ENCODE results near the gene PCDHGA4. TPM values are rescaled to one million over a fixed set of nuclear protein-coding genes. Genes with fewer than 3 reads are reported as not detected.

The PCDHGA4 gene
- total and polyA plus RNA-seq, 2 donors (not counting 1 experiment from before 2014, with no cell fraction given): 0.13 to 1.1 TPM

DNA sequence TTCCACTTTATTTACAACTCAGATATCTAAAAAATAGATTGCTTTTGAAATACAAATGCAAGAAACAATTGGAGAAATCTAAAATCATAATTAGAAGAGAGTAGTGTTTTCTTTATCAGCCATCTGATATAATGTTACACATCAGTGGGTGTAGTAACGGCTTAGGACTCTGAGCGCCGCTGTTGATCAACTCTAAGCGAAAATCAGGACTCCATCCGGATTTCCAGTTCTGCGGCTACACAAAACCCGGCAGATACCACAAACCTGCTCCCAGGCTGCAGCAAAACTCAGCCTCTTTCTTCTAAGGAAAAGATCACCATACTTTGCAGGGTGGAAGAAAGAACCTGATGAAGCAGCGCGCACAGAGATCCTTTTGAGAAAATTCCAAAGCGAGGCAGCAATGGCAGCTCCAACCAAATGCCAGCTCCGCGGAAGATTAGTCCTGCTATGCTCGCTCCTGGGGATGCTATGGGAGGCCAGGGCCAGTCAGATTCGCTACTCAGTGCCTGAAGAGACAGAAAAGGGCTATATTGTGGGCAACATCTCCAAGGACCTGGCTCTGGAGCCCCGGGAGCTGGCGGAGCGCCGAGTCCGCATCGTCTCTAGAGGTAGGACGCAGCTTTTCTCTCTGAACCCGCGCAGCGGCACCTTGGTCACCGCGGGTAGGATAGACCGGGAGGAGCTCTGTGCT lies 47.9 kb downstream of the PCDHGA4 start, which contains the start of gene PCDHGA9:
Gene PCDHGA9, plus strand, starts transcription at position 226 of the 691 bp plus-strand sequence. Its CDS starts 175 bp downstream, at position 401.
- no peak within 1 kb of the TSS for H3K27ac Mint-ChIP-seq
- ChIA-PET POLR2A (no interaction called here), CTCF (interaction anchor here (0.8 to 1.8 kb wide), 7 partner anchors 10 to 164 kb away, joined by 3 to 7 read pairs (median 4); partner anchors contain the start of genes PCDHGA10, PCDHGA12 and PCDHGB7)
- ATAC-seq (ENCODE audit: low read depth) (no peak), DNase-seq (peak; percentile 25)
- Histone ChIP-seq H3K79me2 (ENCODE audit: control insufficient read depth, insufficient read depth, low read length) (no peaks in the 10 kb centered on the region), H3K36me3 (replicated peaks in 1 of 2; ENCODE audit: control extremely low read depth in 1 of 2, control insufficient read depth in 1 of 2, extremely low read depth in 1 of 2, insufficient read depth in 2 of 2, low read length in 1 of 2) (no peaks in the 10 kb centered on the region), H3K4me1 (ENCODE audit: control insufficient read depth in 2 of 2, insufficient read depth in 2 of 2, low read length in 2 of 2) (no peaks in the 10 kb centered on the region), H3K27me3 (replicated peaks in 1 of 4; ENCODE audit: control extremely low read depth in 1 of 4, control insufficient read depth in 3 of 4, insufficient read depth in 4 of 4, low read length in 3 of 4) (peaks cover 0 to 55% (median 35%) of the 10 kb centered on the region in 4 experiments), H3K27ac (ENCODE audit: low read length in 2 of 2) (no peak within 1 kb of the TSS), H3K4me2 (replicated peaks; ENCODE audit: low read depth, low read length, poor library complexity, severe bottlenecking) (peak within 1 kb of the TSS; percentile 52), H3K4me3 (ENCODE audit: control extremely low read depth in 1 of 5, extremely low read depth in 1 of 5, insufficient read depth in 1 of 5, low read depth in 2 of 5, low read length in 4 of 5) (peak within 1 kb of the TSS in 3 of 5 experiments; percentile 21 to 39 (median 21)), H4K20me1 (ENCODE audit: control insufficient read depth, insufficient read depth, low read length, poor library complexity, severe bottlenecking) (no peaks in the 10 kb centered on the region), H3K9me3 (ENCODE audit: control extremely low read depth in 1 of 3, control insufficient read depth in 2 of 3, insufficient read depth in 1 of 3, low read length in 2 of 3) (peaks cover 0 to 50% (median 18%) of the 10 kb centered on the region in 3 donors), H3K9ac (ENCODE audit: low read length) (peak within 1 kb of the TSS; percentile 29), H2AFZ (ENCODE audit: insufficient read depth, low read depth, low read length, poor library complexity, severe bottlenecking) (peak within 1 kb of the TSS; percentile 44)
- H3K27me3 Mint-ChIP-seq: peaks cover 55% of the 10 kb centered on the region
- WGBS (ENCODE audit: insufficient coverage): 29% methylated on average over 26 of the region's 27 CpGs
- peaks cover 9% of the 10 kb centered on the region for H3K9me3 Mint-ChIP-seq (ENCODE audit: insufficient read depth)
- peaks cover 2% of the 10 kb centered on the region for H3K4me1 Mint-ChIP-seq
- intact Hi-C loops (cut with micrococcal nuclease): loop anchor here (5.0 kb wide), 1 partner anchor 35 kb away; no protein-coding TSS in a partner anchor
- TF ChIP-seq, protein P1, sequence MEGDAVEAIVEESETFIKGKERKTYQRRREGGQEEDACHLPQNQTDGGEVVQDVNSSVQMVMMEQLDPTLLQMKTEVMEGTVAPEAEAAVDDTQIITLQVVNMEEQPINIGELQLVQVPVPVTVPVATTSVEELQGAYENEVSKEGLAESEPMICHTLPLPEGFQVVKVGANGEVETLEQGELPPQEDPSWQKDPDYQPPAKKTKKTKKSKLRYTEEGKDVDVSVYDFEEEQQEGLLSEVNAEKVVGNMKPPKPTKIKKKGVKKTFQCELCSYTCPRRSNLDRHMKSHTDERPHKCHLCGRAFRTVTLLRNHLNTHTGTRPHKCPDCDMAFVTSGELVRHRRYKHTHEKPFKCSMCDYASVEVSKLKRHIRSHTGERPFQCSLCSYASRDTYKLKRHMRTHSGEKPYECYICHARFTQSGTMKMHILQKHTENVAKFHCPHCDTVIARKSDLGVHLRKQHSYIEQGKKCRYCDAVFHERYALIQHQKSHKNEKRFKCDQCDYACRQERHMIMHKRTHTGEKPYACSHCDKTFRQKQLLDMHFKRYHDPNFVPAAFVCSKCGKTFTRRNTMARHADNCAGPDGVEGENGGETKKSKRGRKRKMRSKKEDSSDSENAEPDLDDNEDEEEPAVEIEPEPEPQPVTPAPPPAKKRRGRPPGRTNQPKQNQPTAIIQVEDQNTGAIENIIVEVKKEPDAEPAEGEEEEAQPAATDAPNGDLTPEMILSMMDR (IDR thresholded peaks at IDR 0.05): peak; percentile 42
- TF ChIP-seq EZH2 (IDR thresholded peaks at IDR 0.05; ENCODE audit: borderline replicate concordance, insufficient read depth, low read depth, low read length, poor library complexity, severe bottlenecking): no peak
- peak within 1 kb of the TSS; percentile 73 for H3K4me3 Mint-ChIP-seq

DNA sequence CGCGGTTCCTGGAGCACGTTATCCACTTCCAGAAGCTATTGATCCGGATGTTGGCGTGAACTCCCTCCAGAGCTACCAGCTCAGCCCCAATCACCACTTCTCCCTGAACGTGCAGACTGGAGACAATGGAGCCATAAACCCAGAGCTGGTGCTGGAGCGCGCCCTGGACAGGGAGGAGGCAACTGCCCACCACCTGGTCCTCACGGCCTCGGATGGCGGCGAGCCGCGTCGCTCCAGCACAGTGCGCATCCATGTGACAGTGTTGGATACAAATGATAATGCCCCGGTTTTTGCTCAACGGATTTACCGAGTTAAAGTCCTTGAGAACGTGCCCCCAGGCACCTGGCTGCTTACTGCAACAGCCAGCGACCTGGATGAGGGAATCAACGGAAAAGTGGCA lies 48.6 kb downstream of the PCDHGA4 start:
- peaks cover 58% of the 10 kb centered on the region for H3K27me3 Mint-ChIP-seq
- ATAC-seq (ENCODE audit: low read depth) (no peak), DNase-seq (no peak)
- no peaks in the 10 kb centered on the region for H3K79me2 ChIP-seq (ENCODE audit: control insufficient read depth, insufficient read depth, low read length)
- H3K27me3 ChIP-seq (replicated peaks in 1 of 4; ENCODE audit: control extremely low read depth in 1 of 4, control insufficient read depth in 3 of 4, insufficient read depth in 4 of 4, low read length in 3 of 4): peaks cover 0 to 61% (median 38%) of the 10 kb centered on the region in 4 experiments
- H3K4me3 Mint-ChIP-seq: no peak overlapping the region
- ChIA-PET POLR2A (no interaction called here), CTCF (interaction anchor here (1.1 to 1.8 kb wide), 6 partner anchors 10 to 164 kb away, joined by 3 to 7 read pairs (median 4); partner anchors contain the start of genes PCDHGA10 and PCDHGB7)
- H3K9me3 ChIP-seq (ENCODE audit: control extremely low read depth in 1 of 3, control insufficient read depth in 2 of 3, insufficient read depth in 1 of 3, low read length in 2 of 3): peaks cover 0 to 54% (median 21%) of the 10 kb centered on the region in 3 donors
- no peaks in the 10 kb centered on the region for H4K20me1 ChIP-seq (ENCODE audit: control insufficient read depth, insufficient read depth, low read length, poor library complexity, severe bottlenecking)
- WGBS (ENCODE audit: insufficient coverage): 44% methylated on average over 19 of the region's 22 CpGs
- no peak overlapping the region for H2AFZ ChIP-seq (ENCODE audit: insufficient read depth, low read depth, low read length, poor library complexity, severe bottlenecking)
- no peak overlapping the region for H3K9ac ChIP-seq (ENCODE audit: low read length)
- H3K4me1 ChIP-seq (ENCODE audit: control insufficient read depth in 2 of 2, insufficient read depth in 2 of 2, low read length in 2 of 2): no peaks in the 10 kb centered on the region
- no peaks in the 10 kb centered on the region for H3K36me3 ChIP-seq (replicated peaks in 1 of 2; ENCODE audit: control extremely low read depth in 1 of 2, control insufficient read depth in 1 of 2, extremely low read depth in 1 of 2, insufficient read depth in 2 of 2, low read length in 1 of 2)
- intact Hi-C loops (cut with micrococcal nuclease): loop anchor here (5.0 kb wide), 1 partner anchor 36 kb away; no protein-coding TSS in a partner anchor
- no peak overlapping the region for H3K27ac ChIP-seq (ENCODE audit: low read length in 2 of 2)
- peaks cover 4% of the 10 kb centered on the region for H3K4me1 Mint-ChIP-seq
- TF ChIP-seq, protein P1 (IDR thresholded peaks at IDR 0.05): no peak
- no peak for TF ChIP-seq EZH2 (IDR thresholded peaks at IDR 0.05; ENCODE audit: borderline replicate concordance, insufficient read depth, low read depth, low read length, poor library complexity, severe bottlenecking)
- H3K4me2 ChIP-seq (replicated peaks; ENCODE audit: low read depth, low read length, poor library complexity, severe bottlenecking): no peak overlapping the region
- peaks cover 9% of the 10 kb centered on the region for H3K9me3 Mint-ChIP-seq (ENCODE audit: insufficient read depth)
- H3K4me3 ChIP-seq (ENCODE audit: control extremely low read depth in 1 of 5, extremely low read depth in 1 of 5, insufficient read depth in 1 of 5, low read depth in 2 of 5, low read length in 4 of 5): no peak overlapping the region
- no peak overlapping the region for H3K27ac Mint-ChIP-seq
